HepG2 (cell line): ENCODE measurements around the gene MVK. TPM values are rescaled to one million over a fixed set of nuclear protein-coding genes. Genes with fewer than 3 reads are reported as not detected.

Source experiments
- ATAC-seq: fragments of 200-7000 bp; cut with Tn5 transposase; 3 replicates; pipeline ENCODE4 v1.9.1; 2020; ENCODE audit warnings: mild to moderate bottlenecking, moderate library complexity
- BruUV-seq: library from RNA; stranded (reverse); fragments of 400-500 nt; replicated peaks from 2 replicates; lab custom pipeline; 2021; lab: Mats Ljungman, UMichigan
- CTCF ChIA-PET: fragments of 300-600 bp; formaldehyde crosslinking; extraction: SDS; loops from one replicate; lab custom pipeline; 2021; ENCODE audit warnings: low total read pairs, inconsistent platforms, low intra/inter-chr PET ratio; lab: Yijun Ruan, JAX
- POLR2A ChIA-PET: fragments of 350-600 bp; sonication (Branson Sonifier 250); formaldehyde crosslinking; loops from one replicate; lab custom pipeline; 2020; ENCODE audit warnings: antibody characterized with exemption, inconsistent platforms; lab: Yijun Ruan, JAX
- DNase-seq: peaks from one replicate; pipeline ENCODE4 v3.0.0-alpha.2; 2015; ENCODE audit warnings: low spot score
- FAIRE-seq: peaks from 3 replicates; lab custom pipeline; 2011; peaks lifted over from hg19 to GRCh38; lab: Jason Lieb, UNC
- H2AFZ ChIP-seq: one replicate; pipeline ENCODE4 v1.6.1; 2011; ENCODE audit warnings: low read length, inconsistent platforms
- H3K27ac ChIP-seq: fragments of 300-600 bp; 3 replicates; pipeline ENCODE4 v1.8.0; 2011; ENCODE audit warnings: mixed run types, mild to moderate bottlenecking, mixed read lengths, low read length, inconsistent platforms; ENCODE audit not compliant: insufficient read depth; ENCODE audit errors: extremely low read length
- H3K27me3 ChIP-seq, 2 experiments: fragments of 200-600 bp in 1 of 2; 2 replicates in 1 of 2; 3 replicates in 1 of 2; pipeline versions ENCODE4 v1.6.0 to v1.8.0; 2011; ENCODE audit warnings: low read length in 2 of 2, mild to moderate bottlenecking in 2 of 2, moderate library complexity in 2 of 2, inconsistent platforms in 1 of 2; ENCODE audit not compliant: insufficient read depth in 2 of 2, control insufficient read depth in 1 of 2
- H3K36me3 ChIP-seq, 2 experiments: fragments of 200-600 bp in 1 of 2; replicated peaks in 1 of 2; 2 replicates in 1 of 2; 3 replicates in 1 of 2; pipeline versions ENCODE4 v1.5.1 to v1.8.0; 2011; ENCODE audit warnings: low read length in 2 of 2, inconsistent platforms in 1 of 2; ENCODE audit not compliant: insufficient read depth in 2 of 2, control insufficient read depth in 1 of 2
- H3K4me1 ChIP-seq: 2 replicates; pipeline ENCODE4 v1.5.1; 2012; ENCODE audit warnings: low read length, inconsistent platforms; ENCODE audit not compliant: insufficient read depth
- H3K4me2 ChIP-seq: 2 replicates; pipeline ENCODE4 v1.6.0; 2011; ENCODE audit warnings: low read depth, low read length, inconsistent platforms
- H3K4me3 ChIP-seq, 3 experiments: fragments of 200-600 bp in 1 of 3; sonication (generic), shearing (Covaris generic) in 1 of 3; replicated peaks in 1 of 3; 2 replicates each; pipeline ENCODE4 v1.5.1; 2011 to 2016; ENCODE audit warnings: low read length in 3 of 3, inconsistent platforms in 2 of 3, low read depth in 2 of 3, mild to moderate bottlenecking in 2 of 3, control low read depth in 1 of 3, mixed read lengths in 1 of 3; ENCODE audit not compliant: insufficient read depth in 1 of 3
- H3K79me2 ChIP-seq: one replicate; pipeline ENCODE4 v1.6.1; 2011; ENCODE audit warnings: low read length, inconsistent platforms; ENCODE audit not compliant: insufficient read depth
- H3K9ac ChIP-seq: 2 replicates; pipeline ENCODE4 v1.6.0; 2011; ENCODE audit warnings: mild to moderate bottlenecking, low read depth, low read length, inconsistent platforms; ENCODE audit not compliant: insufficient read depth
- H3K9me3 ChIP-seq: 2 replicates; pipeline ENCODE4 v1.5.1; 2012; ENCODE audit warnings: mild to moderate bottlenecking, low read length
- H4K20me1 ChIP-seq: 2 replicates; pipeline ENCODE4 v1.6.0; 2011; ENCODE audit warnings: inconsistent platforms, mild to moderate bottlenecking, low read length, moderate library complexity; ENCODE audit not compliant: insufficient read depth
- ARNTL ChIP-seq: sonication (generic); formaldehyde crosslinking; IDR thresholded peaks from 2 replicates; pipeline ENCODE4 v1.4.0; 2020; ENCODE audit warnings: mild to moderate bottlenecking, missing genetic modification reagents
- DNMT1 ChIP-seq: sonication (generic); formaldehyde crosslinking; IDR thresholded peaks from 2 replicates; pipeline ENCODE4 v1.5.1; 2020; ENCODE audit warnings: mild to moderate bottlenecking, missing genetic modification reagents
- FLYWCH1 ChIP-seq: sonication (generic); formaldehyde crosslinking; IDR thresholded peaks from 2 replicates; pipeline ENCODE4 v1.8.1; 2023; ENCODE audit warnings: mild to moderate bottlenecking, missing genetic modification reagents
- HOXA3 ChIP-seq: sonication (generic); formaldehyde crosslinking; IDR thresholded peaks from 2 replicates; pipeline ENCODE4 v1.5.0; 2020; ENCODE audit warnings: missing genetic modification reagents
- JUNB ChIP-seq: sonication (generic); formaldehyde crosslinking; IDR thresholded peaks from 2 replicates; pipeline ENCODE4 v1.8.0; 2022; ENCODE audit warnings: missing genetic modification reagents, mild to moderate bottlenecking, borderline replicate concordance
- KMT2A ChIP-seq: sonication (generic); formaldehyde crosslinking; IDR thresholded peaks from 2 replicates; pipeline ENCODE4 v1.4.0; 2020; ENCODE audit warnings: missing genetic modification reagents
- SP4 ChIP-seq: sonication (generic); formaldehyde crosslinking; IDR thresholded peaks from 2 replicates; pipeline ENCODE4 v1.8.1; 2023; ENCODE audit warnings: mild to moderate bottlenecking, missing genetic modification reagents
- YEATS2 ChIP-seq: sonication (generic); formaldehyde crosslinking; IDR thresholded peaks from 2 replicates; pipeline ENCODE4 v1.4.0; 2020; ENCODE audit warnings: missing genetic modification reagents, borderline replicate concordance
- ZNF101 ChIP-seq: sonication (generic); formaldehyde crosslinking; IDR thresholded peaks from 2 replicates; pipeline ENCODE4 v1.4.0; 2020; ENCODE audit warnings: mild to moderate bottlenecking, low read depth, missing genetic modification reagents, borderline replicate concordance
- ZNF143 ChIP-seq: sonication (generic); formaldehyde crosslinking; IDR thresholded peaks from 2 replicates; pipeline ENCODE4 v1.4.0; 2020; ENCODE audit warnings: missing genetic modification reagents
- ZNF180 ChIP-seq: sonication (generic); formaldehyde crosslinking; IDR thresholded peaks from 2 replicates; pipeline ENCODE4 v1.4.0; 2020; ENCODE audit warnings: low read depth, missing genetic modification reagents, borderline replicate concordance
- ZNF232 ChIP-seq: sonication (generic); formaldehyde crosslinking; IDR thresholded peaks from 2 replicates; pipeline ENCODE4 v1.4.0; 2020; ENCODE audit warnings: missing genetic modification reagents, borderline replicate concordance
- ZNF337 ChIP-seq: sonication (generic); formaldehyde crosslinking; IDR thresholded peaks from 2 replicates; pipeline ENCODE4 v1.5.1; 2020; ENCODE audit warnings: missing genetic modification reagents, low read depth, mild to moderate bottlenecking, borderline replicate concordance
- ZNF543 ChIP-seq: sonication (generic); formaldehyde crosslinking; IDR thresholded peaks from 2 replicates; pipeline ENCODE4 v1.4.0; 2020; ENCODE audit warnings: mild to moderate bottlenecking, missing genetic modification reagents
- ZNF780A ChIP-seq: sonication (generic); formaldehyde crosslinking; IDR thresholded peaks from 2 replicates; pipeline ENCODE4 v1.8.0; 2022; ENCODE audit warnings: mild to moderate bottlenecking, missing genetic modification reagents, moderate library complexity
- whole genome bisulfite sequencing: methylation state at CpG from one replicate; pipeline ENCODE4 v1.1.6; 2017; ENCODE audit warnings: low lambda C conversion rate; 5-methylcytosine and 5-hydroxymethylcytosine counted together
- in situ Hi-C: cut with HindIII; loops from 2 replicates; pipeline ENCODE4 v1.10.0; 2017; ENCODE audit warnings: low pct_unique_long_range_greater_than_20kb; ENCODE audit not compliant: extremely low pct_ligation_motif_present
- intact Hi-C: fragments of 100-400 bp; cut with micrococcal nuclease; formaldehyde crosslinking; loops from one replicate; pipeline ENCODE4 v1.10.0; 2022; ENCODE audit not compliant: unreplicated experiment
- polyA plus RNA-seq, 8 experiments: library from polyadenylated mRNA; depleted of rRNA in 3 of 8; stranded (reverse) in 7 of 8; unstranded in 1 of 8; fragments of >200 nt; fragmentation: Illumina TruSeq in 4 of 8; extraction: Trizol in 4 of 8; gene quantifications; 2 replicates each; pipeline versions ENCODE4 v1.2.1 to v1.2.3, GENCODE V29; 2011 to 2016; ENCODE audit warnings: low read depth in 4 of 8, missing spikeins in 1 of 8, mixed read lengths in 1 of 8; ENCODE audit not compliant: insufficient read depth in 1 of 8
- total RNA-seq, 5 experiments: library from RNA; depleted of rRNA; stranded (reverse); fragments of >200 nt; fragmentation: Illumina TruSeq; extraction: Trizol; gene quantifications; 2 replicates each; pipeline ENCODE4 v1.2.3, GENCODE V29; 2016; ENCODE audit warnings: low read depth in 1 of 5
- TF ChIP-seq, protein P1 (sequence below): sonication (generic); formaldehyde crosslinking; IDR thresholded peaks from 2 replicates; pipeline ENCODE4 v1.5.1; 2020; ENCODE audit warnings: missing genetic modification reagents, mild to moderate bottlenecking, borderline replicate concordance
- TF ChIP-seq, protein P2 (sequence below): sonication (generic); formaldehyde crosslinking; IDR thresholded peaks from 2 replicates; pipeline ENCODE4 v1.8.0; 2022; ENCODE audit warnings: mild to moderate bottlenecking, missing genetic modification reagents
- TF ChIP-seq, protein P3 (sequence below): sonication (generic); formaldehyde crosslinking; IDR thresholded peaks from 2 replicates; pipeline ENCODE4 v1.4.0; 2020; ENCODE audit warnings: mild to moderate bottlenecking, missing genetic modification reagents

The MVK gene
- total and polyA plus RNA-seq, 2 of the 13 experiments (the other 11 are each of a cell fraction or from before 2014, with no cell fraction given): 11.6 to 66.9 TPM

DNA sequence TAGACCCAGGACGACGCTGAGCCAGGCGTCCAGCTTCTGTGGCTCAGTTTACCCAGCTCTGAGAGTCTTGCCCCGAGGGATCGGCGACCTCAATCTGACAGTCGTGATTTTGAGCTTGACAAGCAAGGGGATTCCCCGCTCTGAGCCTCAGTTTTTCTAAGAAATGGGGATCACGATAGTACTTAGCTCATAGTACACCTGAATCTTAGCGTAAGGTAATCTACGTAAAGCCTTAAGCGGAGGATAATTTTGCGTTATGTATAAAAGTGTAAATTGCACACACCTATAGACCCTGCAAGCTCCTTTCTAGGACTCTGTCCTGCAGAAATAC is 285 bp downstream of the MVK start:
- Histone ChIP-seq H3K36me3 (peaks cover 10 to 51% of the 10 kb centered on the region in 2 experiments), H4K20me1 (no peaks in the 10 kb centered on the region), H3K9me3 (no peaks in the 10 kb centered on the region), H3K4me3 (peak overlapping the region; percentile 57 to 79 (median 68)), H3K9ac (peak overlapping the region; percentile 82), H2AFZ (no peak overlapping the region), H3K79me2 (peaks cover 39% of the 10 kb centered on the region), H3K27ac (peak overlapping the region; percentile 68), H3K4me2 (peak overlapping the region; percentile 69), H3K4me1 (peaks cover 77% of the 10 kb centered on the region), H3K27me3 (no peaks in the 10 kb centered on the region)
- ATAC-seq (no peak), DNase-seq (no peak), FAIRE-seq (no peak)
- CTCF ChIA-PET: no interaction called here
- TF ChIP-seq ZNF543 (CRISPR knock-in tag) (0 out of 2 replicates have a peak, but pooled peaks have one; percentile 2), ZNF337 (0 out of 2 replicates have a peak, but pooled peaks have one; percentile 8), YEATS2 (CRISPR knock-in tag) (no peak)
- TF ChIP-seq, protein P1, sequence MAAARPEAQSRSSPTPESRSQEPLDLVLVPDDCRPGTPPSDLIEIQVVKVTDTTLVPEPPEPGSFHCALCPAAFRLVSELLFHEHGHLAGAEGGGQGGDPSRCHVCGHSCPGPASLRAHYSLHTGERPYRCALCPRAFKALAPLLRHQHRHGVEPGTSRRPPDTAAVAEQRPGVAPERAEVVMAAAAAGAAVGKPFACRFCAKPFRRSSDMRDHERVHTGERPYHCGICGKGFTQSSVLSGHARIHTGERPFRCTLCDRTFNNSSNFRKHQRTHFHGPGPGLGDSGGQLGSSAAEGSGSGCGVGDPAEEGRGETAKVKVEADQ (CRISPR knock-in tag): 0 out of 2 replicates have a peak, but pooled peaks have one; percentile 12
- WGBS: 0% methylated on average over 7 of the region's 13 CpGs
- intact Hi-C loops (no loop called here), in situ Hi-C loops (no loop called here)
- BruUV-seq: no TSS peak
- POLR2A ChIA-PET: interaction anchor here (0.6 to 2.6 kb wide), 16 partner anchors 9 to 293 kb away, joined by 3 to 31 read pairs (median 3); no protein-coding TSS in a partner anchor

DNA sequence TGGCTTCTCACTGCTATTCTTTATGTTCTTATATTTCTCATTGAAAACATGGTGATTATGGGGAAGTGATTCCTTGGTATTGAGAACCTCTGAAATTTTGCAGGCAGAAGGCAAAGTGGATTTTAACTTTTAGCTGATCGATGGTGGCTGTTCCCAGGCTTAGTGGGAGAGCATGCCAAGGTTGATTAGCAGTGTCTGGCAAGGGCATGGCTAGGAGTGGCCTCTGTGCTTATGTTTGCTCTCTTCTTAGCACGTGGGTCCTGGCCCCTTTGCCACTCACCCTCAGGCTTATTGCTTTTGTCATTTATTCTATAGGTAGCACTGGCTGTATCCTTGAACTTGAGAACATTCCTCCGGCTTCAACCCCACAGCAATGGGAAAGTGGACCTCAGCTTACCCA is 2.1 kb downstream of the MVK start:
- peaks cover 64% of the 10 kb centered on the region for H3K4me1 ChIP-seq
- no peak for DNase-seq
- TF ChIP-seq KMT2A (CRISPR knock-in tag): no peak
- no peak for TF ChIP-seq ZNF232 (CRISPR knock-in tag)
- no peak for TF ChIP-seq DNMT1 (CRISPR knock-in tag)
- TF ChIP-seq ARNTL (CRISPR knock-in tag): no peak
- no peak for TF ChIP-seq ZNF101 (CRISPR knock-in tag)
- no peak for TF ChIP-seq FLYWCH1 (CRISPR knock-in tag)
- no peak for TF ChIP-seq JUNB
- TF ChIP-seq ZNF780A: no peak
- TF ChIP-seq, protein P2, sequence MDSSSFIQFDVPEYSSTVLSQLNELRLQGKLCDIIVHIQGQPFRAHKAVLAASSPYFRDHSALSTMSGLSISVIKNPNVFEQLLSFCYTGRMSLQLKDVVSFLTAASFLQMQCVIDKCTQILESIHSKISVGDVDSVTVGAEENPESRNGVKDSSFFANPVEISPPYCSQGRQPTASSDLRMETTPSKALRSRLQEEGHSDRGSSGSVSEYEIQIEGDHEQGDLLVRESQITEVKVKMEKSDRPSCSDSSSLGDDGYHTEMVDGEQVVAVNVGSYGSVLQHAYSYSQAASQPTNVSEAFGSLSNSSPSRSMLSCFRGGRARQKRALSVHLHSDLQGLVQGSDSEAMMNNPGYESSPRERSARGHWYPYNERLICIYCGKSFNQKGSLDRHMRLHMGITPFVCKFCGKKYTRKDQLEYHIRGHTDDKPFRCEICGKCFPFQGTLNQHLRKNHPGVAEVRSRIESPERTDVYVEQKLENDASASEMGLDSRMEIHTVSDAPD (CRISPR knock-in tag): no peak
- TF ChIP-seq, protein P3, sequence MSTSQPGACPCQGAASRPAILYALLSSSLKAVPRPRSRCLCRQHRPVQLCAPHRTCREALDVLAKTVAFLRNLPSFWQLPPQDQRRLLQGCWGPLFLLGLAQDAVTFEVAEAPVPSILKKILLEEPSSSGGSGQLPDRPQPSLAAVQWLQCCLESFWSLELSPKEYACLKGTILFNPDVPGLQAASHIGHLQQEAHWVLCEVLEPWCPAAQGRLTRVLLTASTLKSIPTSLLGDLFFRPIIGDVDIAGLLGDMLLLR: no peak
- TF ChIP-seq HOXA3 (CRISPR knock-in tag): no peak
- TF ChIP-seq SP4 (CRISPR knock-in tag): no peak
- no peak for TF ChIP-seq ZNF143 (CRISPR knock-in tag)
- TF ChIP-seq ZNF180 (CRISPR knock-in tag): no peak

More for the DNA sequence above, 2.1 kb downstream of the MVK start:
- Histone ChIP-seq H4K20me1 (no peaks in the 10 kb centered on the region), H3K9me3 (no peaks in the 10 kb centered on the region), H3K79me2 (peaks cover 39% of the 10 kb centered on the region), H3K4me3 (no peak overlapping the region), H3K4me2 (peak overlapping the region; percentile 69), H2AFZ (no peak overlapping the region), H3K27me3 (no peaks in the 10 kb centered on the region), H3K27ac (no peak overlapping the region), H3K36me3 (peaks cover 13 to 52% of the 10 kb centered on the region in 2 experiments), H3K9ac (no peak overlapping the region)
- no peak for FAIRE-seq
- intact Hi-C loops (no loop called here), in situ Hi-C loops (no loop called here)
- ATAC-seq: no peak
- ChIA-PET CTCF (no interaction called here), POLR2A (interaction anchor here (2.6 kb wide), 1 partner anchor 22 kb away, joined by 20 read pairs; no protein-coding TSS in a partner anchor)
- no TSS peak for BruUV-seq
- WGBS: 85% methylated on average over 3 of the region's 3 CpGs
